NCI-H1694 treated with DMSO at 0.1 percent for 48 hours (cell line): ENCODE data around the gene SCT.

Experiments
- DNase-seq: peaks from one replicate; lab custom pipeline; 2025; lab: John Stamatoyannopoulos, UW

Gene SCT

GRCh38 chr11:609341-609811, 17.6 kb downstream of the SCT start:
- no peak for DNase-seq

GRCh38 chr11:608791-609251, 18.2 kb downstream of the SCT start:
- no peak for DNase-seq

- DNase-seq: no peak
Observed at GRCh38 chr11:607971-608659, 18.9 kb downstream of the SCT start.

GRCh38 chr11:607020-607780, 19.8 kb downstream of the SCT start:
- DNase-seq: no peak

- no peak for DNase-seq
Observed at GRCh38 chr11:606245-606644, 20.7 kb downstream of the SCT start.

- no peak for DNase-seq
Observed at GRCh38 chr11:605286-606129, 21.5 kb downstream of the SCT start.

- DNase-seq: no peak
Observed at GRCh38 chr11:603154-603553, 23.8 kb downstream of the SCT start.

- no peak for DNase-seq
Observed at GRCh38 chr11:601573-602245, 25.3 kb downstream of the SCT start.

- DNase-seq: no peak
Observed at GRCh38 chr11:598005-598680, 28.8 kb downstream of the SCT start.

- no peak for DNase-seq
Observed at GRCh38 chr11:597166-597725, 29.7 kb downstream of the SCT start.

GRCh38 chr11:596374-596773, 30.6 kb downstream of the SCT start:
- DNase-seq: no peak

- no peak for DNase-seq
Observed at GRCh38 chr11:595400-595799, 31.6 kb downstream of the SCT start.

- no peak for DNase-seq
Observed at GRCh38 chr11:593347-593746, 33.6 kb downstream of the SCT start.

- DNase-seq: no peak
Observed at GRCh38 chr11:592918-593317, 34.1 kb downstream of the SCT start.

- DNase-seq: no peak
Observed at GRCh38 chr11:592501-592900, 34.5 kb downstream of the SCT start.

GRCh38 chr11:590997-591396, 36.0 kb downstream of the SCT start:
- DNase-seq: no peak

GRCh38 chr11:589798-590197, 37.2 kb downstream of the SCT start:
- no peak for DNase-seq

- DNase-seq: no peak
Observed at GRCh38 chr11:587978-588380, 39.0 kb downstream of the SCT start.

GRCh38 chr11:587546-587945, 39.4 kb downstream of the SCT start:
- DNase-seq: no peak

GRCh38 chr11:586376-587316, 40.3 kb downstream of the SCT start:
- no peak for DNase-seq
